HepG2 (cell line): ENCODE results near the gene S100A13. TPM values are rescaled to one million over a fixed set of nuclear protein-coding genes. Genes with fewer than 3 reads are reported as not detected.
A peak's percentile ranks its signal among the peaks of the same experiment; 100 is the strongest.

Source experiments
- FOXK1 ChIP-seq: sonication (generic); formaldehyde crosslinking; IDR thresholded peaks from 2 replicates; pipeline ENCODE4 v1.4.0; 2020; ENCODE audit warnings: low read depth, missing genetic modification reagents, borderline replicate concordance
- FOXO1 ChIP-seq: sonication (generic); formaldehyde crosslinking; IDR thresholded peaks from 2 replicates; pipeline ENCODE4 v1.4.0; 2020; ENCODE audit warnings: missing genetic modification reagents
- GATAD2A ChIP-seq: IDR thresholded peaks from 2 replicates; pipeline ENCODE4 v1.6.1; 2016
- HDAC1 ChIP-seq: sonication (generic); formaldehyde crosslinking; IDR thresholded peaks from 2 replicates; pipeline ENCODE4 v1.5.1; 2020; ENCODE audit warnings: mild to moderate bottlenecking, missing genetic modification reagents
- IKZF1 ChIP-seq: fragments of 450-650 bp; IDR thresholded peaks from 2 replicates; pipeline ENCODE4 v1.7.1; 2016
- KAT8 ChIP-seq: IDR thresholded peaks from 2 replicates; pipeline ENCODE4 v1.6.1; 2016; ENCODE audit warnings: missing genetic modification reagents, missing compliant biosample characterization
- KDM5B ChIP-seq: sonication (generic); formaldehyde crosslinking; IDR thresholded peaks from 2 replicates; pipeline ENCODE4 v1.4.0; 2020; ENCODE audit warnings: missing genetic modification reagents, mild to moderate bottlenecking, borderline replicate concordance
- NPAS2 ChIP-seq: sonication (generic); formaldehyde crosslinking; IDR thresholded peaks from 2 replicates; pipeline ENCODE4 v1.8.0; 2022; ENCODE audit warnings: mild to moderate bottlenecking, missing genetic modification reagents, borderline replicate concordance
- PHF8 ChIP-seq: sonication (generic); formaldehyde crosslinking; IDR thresholded peaks from 2 replicates; pipeline ENCODE4 v1.5.0; 2020; ENCODE audit warnings: missing genetic modification reagents
- POLR2A ChIP-seq, 2 experiments: IDR thresholded peaks; 2 replicates each; pipeline ENCODE4 v1.6.1; 2011; ENCODE audit warnings: low read depth in 2 of 2, low read length in 2 of 2, mild to moderate bottlenecking in 1 of 2, moderate library complexity in 1 of 2; ENCODE audit not compliant: insufficient read depth in 1 of 2
- RFXANK ChIP-seq: IDR thresholded peaks from 2 replicates; pipeline ENCODE4 v1.6.1; 2016
- SALL2 ChIP-seq: sonication (generic); formaldehyde crosslinking; IDR thresholded peaks from 2 replicates; pipeline ENCODE4 v1.8.1; 2023; ENCODE audit warnings: mild to moderate bottlenecking, missing genetic modification reagents, inconsistent platforms
- TAF1 ChIP-seq: sonication (generic); formaldehyde crosslinking; IDR thresholded peaks from 2 replicates; pipeline ENCODE4 v1.4.0; 2020; ENCODE audit warnings: missing genetic modification reagents
- ZNF224 ChIP-seq: sonication (generic); formaldehyde crosslinking; IDR thresholded peaks from 2 replicates; pipeline ENCODE4 v1.5.0; 2020; ENCODE audit warnings: mild to moderate bottlenecking, missing genetic modification reagents
- ZNF619 ChIP-seq: sonication (generic); formaldehyde crosslinking; IDR thresholded peaks from 2 replicates; pipeline ENCODE4 v1.4.0; 2020; ENCODE audit warnings: mild to moderate bottlenecking, missing genetic modification reagents
- ZNF781 ChIP-seq: sonication (generic); formaldehyde crosslinking; IDR thresholded peaks from 2 replicates; pipeline ENCODE4 v1.5.1; 2020; ENCODE audit warnings: borderline replicate concordance, mild to moderate bottlenecking, missing genetic modification reagents; ENCODE audit errors: not compliant biosample characterization
- ZNF790 ChIP-seq: sonication (generic); formaldehyde crosslinking; IDR thresholded peaks from 2 replicates; pipeline ENCODE4 v1.8.0; 2022; ENCODE audit warnings: missing genetic modification reagents, mild to moderate bottlenecking, borderline replicate concordance
- polyA plus RNA-seq, 8 experiments: library from polyadenylated mRNA; depleted of rRNA in 3 of 8; stranded (reverse) in 7 of 8; unstranded in 1 of 8; fragments of >200 nt; fragmentation: Illumina TruSeq in 4 of 8; extraction: Trizol in 4 of 8; gene quantifications; 2 replicates each; pipeline versions ENCODE4 v1.2.1 to v1.2.3, GENCODE V29; 2011 to 2016; ENCODE audit warnings: low read depth in 4 of 8, missing spikeins in 1 of 8, mixed read lengths in 1 of 8; ENCODE audit not compliant: insufficient read depth in 1 of 8
- total RNA-seq, 5 experiments: library from RNA; depleted of rRNA; stranded (reverse); fragments of >200 nt; fragmentation: Illumina TruSeq; extraction: Trizol; gene quantifications; 2 replicates each; pipeline ENCODE4 v1.2.3, GENCODE V29; 2016; ENCODE audit warnings: low read depth in 1 of 5
- TF ChIP-seq, protein P1 (sequence below): sonication (generic); formaldehyde crosslinking; IDR thresholded peaks from 2 replicates; pipeline ENCODE4 v1.4.0; 2020; ENCODE audit warnings: missing genetic modification reagents
- TF ChIP-seq, protein P2 (sequence below): conservative IDR thresholded peaks from 2 replicates; pipeline ENCODE4 v1.6.1; 2018; ENCODE audit warnings: missing genetic modification reagents
- TF ChIP-seq, protein P3 (sequence below): sonication (generic); formaldehyde crosslinking; conservative IDR thresholded peaks from 2 replicates; pipeline ENCODE4 v1.4.0; 2020; ENCODE audit warnings: missing genetic modification reagents
- TF ChIP-seq, protein P4 (sequence below): sonication (generic); formaldehyde crosslinking; IDR thresholded peaks from 2 replicates; pipeline ENCODE4 v1.4.0; 2020; ENCODE audit warnings: mild to moderate bottlenecking, missing genetic modification reagents
- TF ChIP-seq, protein P5 (sequence below): sonication (generic); formaldehyde crosslinking; IDR thresholded peaks from 2 replicates; pipeline ENCODE4 v1.8.1; 2023; ENCODE audit warnings: mild to moderate bottlenecking, missing genetic modification reagents
- TF ChIP-seq, protein P6 (sequence below): IDR thresholded peaks from 2 replicates; pipeline ENCODE4 v1.6.1; 2012; ENCODE audit warnings: low read depth, low read length, improper control_type of control experiment

S100A13 gene
- total and polyA plus RNA-seq, 2 of the 13 experiments (the other 11 are each of a cell fraction or from before 2014, with no cell fraction given): 89.5 to 172 TPM

DNA sequence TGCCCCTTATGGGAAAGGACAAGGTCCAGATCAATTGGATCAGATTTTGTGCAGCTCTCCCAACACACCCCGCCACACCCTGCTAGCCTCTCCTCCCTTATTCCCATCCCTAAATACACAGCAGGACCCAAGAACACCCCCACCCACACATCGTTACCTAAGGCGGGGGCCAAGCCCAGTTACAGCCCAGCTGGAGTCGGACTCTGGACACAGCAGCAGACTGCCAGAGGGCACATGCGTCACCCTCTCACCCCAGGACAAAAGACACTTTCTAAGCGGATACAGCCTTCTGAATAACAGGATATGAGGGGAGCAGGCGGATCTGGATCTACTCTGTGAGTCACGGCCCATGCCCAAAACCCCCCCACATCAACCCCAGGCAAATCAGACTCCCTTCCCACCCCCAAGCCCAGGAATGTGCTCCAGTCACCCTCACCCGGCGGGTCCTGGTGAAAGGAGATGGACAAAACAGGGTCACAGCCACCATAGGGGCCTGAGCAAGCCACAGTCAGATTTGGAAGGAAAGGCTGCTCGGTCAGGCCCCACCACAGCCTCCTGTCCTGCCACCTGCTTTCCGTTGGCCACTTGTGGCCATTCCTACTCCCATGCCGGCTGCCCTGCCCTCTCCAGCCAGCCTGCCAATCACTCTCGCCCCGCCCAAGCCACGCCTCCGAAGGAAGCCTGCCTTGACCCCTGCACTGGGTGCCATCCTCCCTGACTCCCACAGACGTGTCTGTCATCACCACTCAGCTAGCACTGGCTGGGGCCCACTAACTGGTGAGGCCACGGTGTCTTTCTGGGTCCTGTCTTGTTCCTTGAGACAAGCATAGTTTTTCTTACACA, 18.3 kb downstream of the S100A13 start (continued):
- TF ChIP-seq, protein P1, sequence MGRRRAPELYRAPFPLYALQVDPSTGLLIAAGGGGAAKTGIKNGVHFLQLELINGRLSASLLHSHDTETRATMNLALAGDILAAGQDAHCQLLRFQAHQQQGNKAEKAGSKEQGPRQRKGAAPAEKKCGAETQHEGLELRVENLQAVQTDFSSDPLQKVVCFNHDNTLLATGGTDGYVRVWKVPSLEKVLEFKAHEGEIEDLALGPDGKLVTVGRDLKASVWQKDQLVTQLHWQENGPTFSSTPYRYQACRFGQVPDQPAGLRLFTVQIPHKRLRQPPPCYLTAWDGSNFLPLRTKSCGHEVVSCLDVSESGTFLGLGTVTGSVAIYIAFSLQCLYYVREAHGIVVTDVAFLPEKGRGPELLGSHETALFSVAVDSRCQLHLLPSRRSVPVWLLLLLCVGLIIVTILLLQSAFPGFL (CRISPR knock-in tag): no peak
- TF ChIP-seq ZNF781 (CRISPR knock-in tag) (no peak), RFXANK (CRISPR knock-in tag) (no peak), ZNF790 (CRISPR knock-in tag) (peak; percentile 56; the same call in 1 of the 2 replicates), KAT8 (CRISPR knock-in tag) (peak; percentile 58), IKZF1 (no peak), ZNF619 (CRISPR knock-in tag) (no peak), TAF1 (CRISPR knock-in tag) (peak; percentile 68), GATAD2A (CRISPR knock-in tag) (peak; percentile 55), KDM5B (CRISPR knock-in tag) (no peak; the same call in 1 of the 2 replicates), PHF8 (CRISPR knock-in tag) (no peak; the same call in none of the 2 replicates), POLR2A (IDR thresholded peaks at IDR 0.05; ENCODE audit: insufficient read depth in 1 of 2, low read depth in 2 of 2, low read length in 2 of 2) (peak; percentile 82 to 91), FOXK1 (CRISPR knock-in tag) (0 out of 2 replicates have a peak, but pooled peaks have one; percentile 16), HDAC1 (peak; percentile 83), NPAS2 (CRISPR knock-in tag) (no peak), FOXO1 (CRISPR knock-in tag) (peak; percentile 52; the same call in 1 of the 2 replicates), ZNF224 (CRISPR knock-in tag) (0 out of 2 replicates have a peak, but pooled peaks have one; percentile 78), SALL2 (CRISPR knock-in tag) (no peak)
- TF ChIP-seq, protein P2, sequence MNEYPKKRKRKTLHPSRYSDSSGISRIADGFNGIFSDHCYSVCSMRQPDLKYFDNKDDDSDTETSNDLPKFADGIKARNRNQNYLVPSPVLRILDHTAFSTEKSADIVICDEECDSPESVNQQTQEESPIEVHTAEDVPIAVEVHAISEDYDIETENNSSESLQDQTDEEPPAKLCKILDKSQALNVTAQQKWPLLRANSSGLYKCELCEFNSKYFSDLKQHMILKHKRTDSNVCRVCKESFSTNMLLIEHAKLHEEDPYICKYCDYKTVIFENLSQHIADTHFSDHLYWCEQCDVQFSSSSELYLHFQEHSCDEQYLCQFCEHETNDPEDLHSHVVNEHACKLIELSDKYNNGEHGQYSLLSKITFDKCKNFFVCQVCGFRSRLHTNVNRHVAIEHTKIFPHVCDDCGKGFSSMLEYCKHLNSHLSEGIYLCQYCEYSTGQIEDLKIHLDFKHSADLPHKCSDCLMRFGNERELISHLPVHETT (CRISPR knock-in tag): 0 out of 2 replicates have a peak, but pooled peaks have one; percentile 39
- TF ChIP-seq, protein P3, sequence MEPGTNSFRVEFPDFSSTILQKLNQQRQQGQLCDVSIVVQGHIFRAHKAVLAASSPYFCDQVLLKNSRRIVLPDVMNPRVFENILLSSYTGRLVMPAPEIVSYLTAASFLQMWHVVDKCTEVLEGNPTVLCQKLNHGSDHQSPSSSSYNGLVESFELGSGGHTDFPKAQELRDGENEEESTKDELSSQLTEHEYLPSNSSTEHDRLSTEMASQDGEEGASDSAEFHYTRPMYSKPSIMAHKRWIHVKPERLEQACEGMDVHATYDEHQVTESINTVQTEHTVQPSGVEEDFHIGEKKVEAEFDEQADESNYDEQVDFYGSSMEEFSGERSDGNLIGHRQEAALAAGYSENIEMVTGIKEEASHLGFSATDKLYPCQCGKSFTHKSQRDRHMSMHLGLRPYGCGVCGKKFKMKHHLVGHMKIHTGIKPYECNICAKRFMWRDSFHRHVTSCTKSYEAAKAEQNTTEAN (CRISPR knock-in tag): 0 out of 2 replicates have a peak, but pooled peaks have one; percentile 55
- TF ChIP-seq, protein P4, sequence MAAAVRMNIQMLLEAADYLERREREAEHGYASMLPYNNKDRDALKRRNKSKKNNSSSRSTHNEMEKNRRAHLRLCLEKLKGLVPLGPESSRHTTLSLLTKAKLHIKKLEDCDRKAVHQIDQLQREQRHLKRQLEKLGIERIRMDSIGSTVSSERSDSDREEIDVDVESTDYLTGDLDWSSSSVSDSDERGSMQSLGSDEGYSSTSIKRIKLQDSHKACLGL (CRISPR knock-in tag): no peak
- TF ChIP-seq, protein P5, sequence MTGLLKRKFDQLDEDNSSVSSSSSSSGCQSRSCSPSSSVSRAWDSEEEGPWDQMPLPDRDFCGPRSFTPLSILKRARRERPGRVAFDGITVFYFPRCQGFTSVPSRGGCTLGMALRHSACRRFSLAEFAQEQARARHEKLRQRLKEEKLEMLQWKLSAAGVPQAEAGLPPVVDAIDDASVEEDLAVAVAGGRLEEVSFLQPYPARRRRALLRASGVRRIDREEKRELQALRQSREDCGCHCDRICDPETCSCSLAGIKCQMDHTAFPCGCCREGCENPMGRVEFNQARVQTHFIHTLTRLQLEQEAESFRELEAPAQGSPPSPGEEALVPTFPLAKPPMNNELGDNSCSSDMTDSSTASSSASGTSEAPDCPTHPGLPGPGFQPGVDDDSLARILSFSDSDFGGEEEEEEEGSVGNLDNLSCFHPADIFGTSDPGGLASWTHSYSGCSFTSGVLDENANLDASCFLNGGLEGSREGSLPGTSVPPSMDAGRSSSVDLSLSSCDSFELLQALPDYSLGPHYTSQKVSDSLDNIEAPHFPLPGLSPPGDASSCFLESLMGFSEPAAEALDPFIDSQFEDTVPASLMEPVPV (CRISPR knock-in tag): no peak
- TF ChIP-seq, protein P6, sequence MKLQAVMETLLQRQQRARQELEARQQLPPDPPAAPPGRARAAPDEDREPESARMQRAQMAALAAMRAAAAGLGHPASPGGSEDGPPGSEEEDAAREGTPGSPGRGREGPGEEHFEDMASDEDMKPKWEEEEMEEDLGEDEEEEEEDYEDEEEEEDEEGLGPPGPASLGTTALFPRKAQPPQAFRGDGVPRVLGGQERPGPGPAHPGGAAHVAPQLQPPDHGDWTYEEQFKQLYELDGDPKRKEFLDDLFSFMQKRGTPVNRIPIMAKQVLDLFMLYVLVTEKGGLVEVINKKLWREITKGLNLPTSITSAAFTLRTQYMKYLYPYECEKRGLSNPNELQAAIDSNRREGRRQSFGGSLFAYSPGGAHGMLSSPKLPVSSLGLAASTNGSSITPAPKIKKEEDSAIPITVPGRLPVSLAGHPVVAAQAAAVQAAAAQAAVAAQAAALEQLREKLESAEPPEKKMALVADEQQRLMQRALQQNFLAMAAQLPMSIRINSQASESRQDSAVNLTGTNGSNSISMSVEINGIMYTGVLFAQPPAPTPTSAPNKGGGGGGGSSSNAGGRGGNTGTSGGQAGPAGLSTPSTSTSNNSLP: peak; percentile 66; the same call in 1 of the 2 replicates
